ENCODE measurements around the gene HOXA6. TPM values are rescaled to one million over a fixed set of nuclear protein-coding genes. Genes with fewer than 3 reads are reported as not detected.

HOXA6 gene
- total RNA-seq, 1 donor from 2014 or later = 0.07 TPM

DNA sequence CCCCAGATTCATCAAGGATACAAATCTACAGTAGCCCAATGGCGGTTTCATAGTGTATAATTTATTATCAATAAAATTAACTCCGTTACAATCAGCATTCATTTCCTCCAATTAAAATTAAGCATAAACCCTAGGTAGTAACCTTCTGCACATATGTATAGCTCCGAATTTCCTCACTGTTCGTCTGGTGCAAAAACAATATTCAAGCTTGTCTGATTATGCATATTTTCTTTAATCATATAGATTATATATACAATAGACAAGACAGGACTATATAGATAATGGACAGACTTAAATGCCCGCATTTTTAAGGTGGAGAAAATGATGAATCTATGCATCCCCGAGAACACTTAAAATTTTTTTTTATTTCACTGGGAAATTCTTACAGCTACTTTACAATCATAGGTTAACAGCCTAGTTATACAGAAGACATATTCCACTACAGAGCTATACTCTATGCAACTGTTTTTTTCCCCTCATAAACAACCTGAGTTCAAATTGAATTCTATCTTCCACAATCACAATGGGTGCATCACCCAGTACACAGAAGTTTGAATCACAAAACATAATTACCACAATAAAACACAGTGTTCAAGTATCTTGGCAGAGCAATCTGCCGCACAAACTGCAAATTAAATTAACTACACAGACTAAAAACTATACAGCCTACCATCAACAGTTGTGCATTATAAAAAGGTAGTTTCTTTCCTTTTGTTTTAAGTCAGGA is 15.2 kb upstream of the HOXA6 start:
- DNase-seq (ENCODE audit: low read depth, low spot score) = no peak

DNA sequence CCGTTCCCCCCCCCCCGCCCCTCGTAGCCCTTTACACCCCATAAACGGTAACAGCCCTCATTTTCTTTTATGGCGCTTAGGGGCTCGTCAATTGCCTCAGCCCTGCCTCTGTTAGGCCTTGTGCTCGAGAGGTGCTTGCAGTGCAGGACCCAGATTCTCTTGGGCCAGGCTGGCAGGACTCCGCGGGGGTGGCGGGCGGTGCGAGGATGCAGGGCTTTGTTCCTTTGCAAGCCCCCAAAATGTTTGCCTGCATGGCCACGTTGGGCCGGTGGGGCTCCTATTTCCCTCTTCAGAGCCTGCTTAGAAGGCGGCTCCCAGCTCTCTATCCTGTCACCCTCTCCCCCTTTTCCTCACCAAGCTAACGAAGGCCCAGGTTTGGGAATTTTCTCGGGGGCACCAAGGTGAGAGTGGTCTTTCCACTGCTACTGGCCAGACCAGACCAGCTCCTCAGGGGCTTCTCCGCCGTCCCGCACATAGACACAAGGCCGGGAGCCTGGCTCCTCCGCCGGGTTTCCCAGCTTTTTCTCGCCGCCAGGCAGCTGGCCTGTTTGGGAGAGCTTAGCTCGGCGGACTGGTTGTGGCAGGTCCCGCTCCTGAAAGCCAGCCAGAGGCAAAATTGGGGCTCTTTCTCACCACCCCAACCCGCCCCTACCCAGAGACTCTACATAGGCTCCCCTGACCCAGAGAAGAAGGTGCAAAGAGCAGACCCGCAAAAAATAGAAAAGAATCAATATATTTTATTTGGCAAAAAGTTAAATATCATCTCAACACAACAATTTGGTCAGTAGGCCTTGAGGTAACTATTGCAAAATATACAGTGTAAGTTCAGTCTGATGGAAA is 14.4 kb upstream of the HOXA6 start:
- DNase-seq (ENCODE audit: low read depth, low spot score) = no peak

DNA sequence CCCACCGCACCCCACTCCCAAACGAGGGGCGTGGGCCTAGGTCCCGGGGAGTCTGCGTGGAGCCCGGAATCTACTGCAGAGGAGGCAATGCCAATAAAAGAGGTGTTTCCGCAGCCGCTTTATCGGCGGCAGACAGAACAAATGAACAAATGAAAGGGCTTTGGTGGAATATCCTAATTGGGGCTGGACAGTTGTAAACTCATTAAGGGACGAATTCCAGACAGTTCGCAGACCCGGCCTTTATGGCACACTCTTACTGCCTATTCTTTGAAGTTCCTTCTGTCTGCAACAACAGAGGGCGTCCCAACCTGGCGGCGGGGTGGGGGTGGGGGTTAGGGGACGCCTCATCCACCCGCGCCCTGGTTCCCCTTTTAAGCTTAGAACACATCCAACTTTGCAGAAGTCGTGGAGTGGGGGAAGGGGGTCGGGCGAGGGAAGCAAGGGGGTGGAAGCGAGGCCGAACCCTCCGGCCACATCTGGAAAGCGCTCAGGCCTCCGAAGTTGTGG is 13.7 kb upstream of the HOXA6 start:
- no peak for DNase-seq (ENCODE audit: low read depth, low spot score)

DNA sequence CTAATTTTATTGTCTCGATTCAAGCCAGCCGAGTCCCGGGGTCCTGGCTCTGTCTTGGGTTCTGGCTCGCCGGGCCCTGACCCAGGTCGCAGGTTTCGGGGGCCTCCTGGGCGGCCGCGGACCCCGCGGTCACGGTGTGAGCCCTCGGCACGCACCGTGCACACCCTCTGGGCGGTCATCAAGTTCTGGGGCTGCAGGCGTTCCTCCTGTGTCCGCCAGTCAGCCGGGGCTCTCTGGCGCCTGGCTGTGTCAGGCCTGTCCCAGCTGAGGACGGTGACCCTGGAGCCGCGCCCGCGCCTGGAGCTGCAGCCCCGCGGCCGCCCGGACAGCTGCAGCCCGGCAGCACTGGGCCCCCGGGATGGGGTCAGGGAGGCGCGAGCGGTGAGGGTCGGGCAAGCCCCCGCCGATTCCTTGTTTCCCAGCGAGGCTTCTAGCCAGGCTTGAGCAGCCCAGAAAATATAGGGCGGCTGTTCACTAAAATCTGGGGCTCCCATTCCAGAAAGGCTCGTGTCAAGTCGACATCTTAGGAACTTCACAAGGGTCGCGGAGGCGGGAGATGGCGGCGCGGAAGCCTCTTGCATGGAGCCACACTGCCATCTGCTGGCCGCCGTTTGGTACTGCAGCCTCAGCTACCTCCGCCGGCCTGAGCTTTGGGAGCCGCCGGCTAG is 13.1 kb upstream of the HOXA6 start:
- peak; percentile 57 for DNase-seq (ENCODE audit: low read depth, low spot score)

DNA sequence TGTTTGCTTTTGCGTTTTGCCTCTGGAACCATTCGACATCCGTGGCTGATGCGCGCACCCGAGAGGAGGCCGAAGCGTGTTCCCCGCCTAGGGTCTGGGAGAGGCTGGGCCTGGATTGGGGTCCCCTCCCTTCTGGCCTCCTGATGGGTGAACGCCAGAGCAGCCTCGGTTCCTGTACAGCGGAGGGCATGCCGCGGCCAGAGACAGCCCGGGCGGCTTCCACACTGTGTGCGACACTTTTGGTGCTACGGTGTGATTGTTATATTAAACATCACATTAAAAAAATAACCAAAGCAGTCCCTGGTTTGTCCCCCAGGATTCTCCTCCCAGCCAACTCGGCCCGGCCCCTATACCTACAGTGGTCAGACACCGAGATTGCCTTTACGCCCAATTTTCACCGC is 12.6 kb upstream of the HOXA6 start:
- no peak for DNase-seq (ENCODE audit: low read depth, low spot score)

DNA sequence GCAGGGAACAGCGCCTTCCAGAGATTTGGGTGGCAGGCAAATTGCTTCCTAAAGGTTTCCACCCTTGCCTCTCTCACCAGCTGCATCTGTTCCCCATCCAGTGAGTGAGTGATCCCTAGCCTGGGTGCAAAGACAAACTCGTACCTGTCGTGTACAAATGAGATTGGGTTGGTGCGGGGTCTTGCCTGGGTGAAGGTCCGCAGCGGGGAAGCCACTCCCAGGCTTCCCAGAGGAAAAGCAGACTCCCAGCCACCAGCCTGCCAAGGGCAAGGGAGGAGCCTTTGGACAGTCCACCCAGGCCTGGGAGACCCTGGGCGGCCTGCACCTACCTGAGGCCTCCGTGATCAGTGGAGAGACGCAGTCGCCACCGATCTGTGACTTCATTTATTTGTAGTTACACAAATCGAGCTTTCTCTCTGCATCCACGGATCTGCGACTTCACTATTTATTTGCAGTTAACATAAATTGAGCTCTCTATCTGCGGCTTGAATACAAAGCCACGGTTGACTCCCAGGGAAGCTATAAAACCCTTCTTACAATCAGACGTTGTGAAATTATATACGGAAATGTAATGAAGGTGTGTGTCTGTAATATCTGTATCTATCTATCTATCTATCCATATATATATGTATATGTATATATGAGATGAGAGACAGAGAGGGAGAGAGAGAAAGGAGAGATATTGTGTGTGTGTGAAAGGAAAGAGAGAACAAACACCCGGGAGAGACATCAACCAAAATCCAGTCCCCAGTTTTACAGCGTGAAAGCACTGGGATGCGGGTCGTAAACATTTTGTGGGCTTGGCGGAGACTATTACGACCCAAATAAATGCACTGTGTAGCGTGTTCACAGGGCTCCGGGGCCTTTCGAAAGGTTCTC is 11.9 kb upstream of the HOXA6 start:
- no peak for DNase-seq (ENCODE audit: low read depth, low spot score)

DNA sequence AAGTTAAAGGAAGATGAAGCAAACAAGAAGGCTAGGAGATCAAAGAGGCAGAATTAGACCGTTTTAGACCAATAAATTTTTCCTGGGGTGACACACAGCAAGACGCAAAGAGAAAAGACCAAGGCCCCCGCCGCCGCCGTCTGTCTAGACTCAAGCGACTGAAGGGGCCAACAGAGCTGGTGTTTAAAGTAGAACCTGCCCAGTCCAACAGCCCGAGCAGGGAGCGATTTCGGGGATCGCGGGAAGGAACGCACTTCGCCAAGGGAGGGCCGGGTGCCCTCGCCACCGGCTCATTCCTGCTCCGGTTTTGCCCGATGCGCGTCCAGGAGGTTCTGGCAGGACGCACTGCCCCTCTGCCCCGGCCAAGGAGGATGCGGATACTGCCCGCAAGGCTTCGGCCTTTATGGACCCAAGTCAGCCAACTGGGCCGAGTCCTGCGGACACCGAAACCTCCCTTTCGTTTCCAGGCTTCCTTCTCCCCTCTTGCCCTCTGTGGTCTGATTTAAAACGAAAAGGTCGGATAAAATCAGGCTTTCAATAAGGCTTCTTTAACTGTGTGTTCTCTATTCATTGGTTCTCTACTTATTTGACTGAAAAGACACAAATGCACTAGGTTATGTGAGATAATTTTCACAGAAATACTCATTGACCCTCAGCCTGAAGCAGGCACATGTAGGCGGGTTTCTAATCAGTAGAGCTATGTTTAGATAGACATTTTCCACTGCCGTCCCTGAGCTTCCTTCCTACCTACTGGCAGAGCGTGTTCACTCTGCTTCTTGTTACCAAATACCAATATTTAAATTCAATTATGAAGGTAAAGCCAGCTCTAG is 11.1 kb upstream of the HOXA6 start:
- no peak for DNase-seq (ENCODE audit: low read depth, low spot score)

DNA sequence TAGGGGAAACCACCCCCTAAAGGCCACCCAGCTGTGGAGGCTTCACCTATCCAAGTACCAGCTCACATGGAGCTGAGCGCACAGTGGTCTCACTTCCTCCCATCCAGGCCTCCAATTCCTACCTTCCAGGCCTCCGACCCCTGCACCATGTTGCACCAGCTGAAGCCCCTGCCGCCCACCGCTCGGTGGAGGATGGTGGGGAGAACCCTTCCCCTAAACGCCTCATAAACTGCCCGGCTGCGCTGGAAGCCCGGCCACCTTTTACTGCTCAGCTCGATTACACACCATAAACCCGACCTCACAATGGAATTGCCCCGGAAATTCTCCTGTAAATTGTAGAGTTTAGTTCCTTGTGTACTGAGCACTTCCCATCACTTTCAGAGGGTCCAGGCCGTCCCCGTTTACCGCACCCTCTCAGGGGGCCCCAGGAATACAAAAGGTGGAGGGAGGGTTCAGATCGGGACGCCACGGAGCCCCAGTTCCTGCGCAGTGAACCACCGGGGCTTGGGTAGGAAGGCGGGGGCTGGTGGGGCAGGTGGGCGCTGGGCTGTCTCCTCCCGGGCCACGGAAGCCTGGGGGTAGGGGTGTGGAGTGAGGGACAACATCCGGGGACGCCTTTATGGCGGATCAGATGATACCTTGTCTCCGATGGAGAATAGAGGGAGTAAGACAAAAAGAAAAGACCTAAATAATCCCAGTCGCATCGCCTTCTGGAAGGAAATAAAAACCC is 10.3 kb upstream of the HOXA6 start:
- no peak for DNase-seq (ENCODE audit: low read depth, low spot score)

DNA sequence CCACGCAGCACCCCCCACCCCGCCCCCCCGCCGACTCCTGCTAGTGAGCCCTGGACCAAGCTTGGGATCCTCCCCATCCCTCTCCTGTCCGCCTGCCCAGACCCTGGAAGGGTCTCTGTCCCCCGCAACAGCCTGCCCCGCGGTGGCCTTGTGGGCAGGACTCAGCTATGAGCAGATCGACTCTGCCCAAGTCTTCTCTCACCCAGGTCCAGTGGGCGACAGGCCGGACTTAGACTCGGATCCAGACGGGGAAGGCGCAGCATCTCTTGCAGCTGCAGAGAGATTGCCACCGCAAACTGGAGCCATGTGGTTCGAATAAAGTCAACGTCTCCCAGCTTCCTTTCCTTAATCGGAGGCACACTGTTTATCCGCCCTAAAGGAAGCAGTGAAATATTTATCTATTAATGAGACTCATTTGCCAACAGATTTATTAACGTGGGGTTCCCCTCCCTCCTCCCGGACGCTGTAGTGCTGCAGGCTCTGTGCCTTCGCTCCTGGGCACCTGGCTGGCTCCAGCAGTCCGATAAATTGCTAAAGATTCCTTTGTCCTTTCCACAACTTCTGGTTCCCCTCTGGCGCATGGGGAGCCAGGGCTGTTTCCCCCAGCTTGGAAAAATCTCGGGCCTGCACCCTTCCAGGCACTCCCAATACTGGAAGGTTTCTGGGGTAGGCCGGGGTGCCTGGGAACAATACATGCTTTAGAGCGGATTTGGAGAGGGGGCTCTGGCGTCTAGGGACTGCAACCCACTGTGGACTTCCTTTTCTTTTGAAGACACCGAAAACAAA is 9.5 kb upstream of the HOXA6 start:
- DNase-seq (ENCODE audit: low read depth, low spot score) = no peak

DNA sequence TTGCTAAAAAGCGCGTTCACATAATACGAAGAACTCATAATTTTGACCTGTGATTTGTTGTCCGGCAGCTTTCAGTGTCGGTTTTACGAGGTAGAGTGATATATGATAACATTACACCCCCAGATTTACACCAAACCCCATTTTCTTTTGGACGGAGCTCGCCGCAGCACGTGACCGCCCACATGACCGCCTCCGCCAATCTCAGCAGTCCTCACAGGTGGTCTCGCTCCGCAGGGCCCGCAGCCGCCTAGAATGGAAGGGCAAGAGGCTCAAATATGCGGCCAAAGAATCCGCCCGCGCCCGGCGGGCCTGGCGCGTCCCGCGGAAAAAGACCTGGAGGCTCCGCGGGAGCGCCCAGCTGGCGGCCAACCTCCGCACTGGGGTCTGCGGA is 8.9 kb upstream of the HOXA6 start, which contains the start of gene HOXA7:
Gene HOXA7, minus strand, starts transcription at position 168 of the 391 bp plus-strand sequence. Its CDS starts 130 bp downstream, at position 38.
- no peak for DNase-seq (ENCODE audit: low read depth, low spot score)

DNA sequence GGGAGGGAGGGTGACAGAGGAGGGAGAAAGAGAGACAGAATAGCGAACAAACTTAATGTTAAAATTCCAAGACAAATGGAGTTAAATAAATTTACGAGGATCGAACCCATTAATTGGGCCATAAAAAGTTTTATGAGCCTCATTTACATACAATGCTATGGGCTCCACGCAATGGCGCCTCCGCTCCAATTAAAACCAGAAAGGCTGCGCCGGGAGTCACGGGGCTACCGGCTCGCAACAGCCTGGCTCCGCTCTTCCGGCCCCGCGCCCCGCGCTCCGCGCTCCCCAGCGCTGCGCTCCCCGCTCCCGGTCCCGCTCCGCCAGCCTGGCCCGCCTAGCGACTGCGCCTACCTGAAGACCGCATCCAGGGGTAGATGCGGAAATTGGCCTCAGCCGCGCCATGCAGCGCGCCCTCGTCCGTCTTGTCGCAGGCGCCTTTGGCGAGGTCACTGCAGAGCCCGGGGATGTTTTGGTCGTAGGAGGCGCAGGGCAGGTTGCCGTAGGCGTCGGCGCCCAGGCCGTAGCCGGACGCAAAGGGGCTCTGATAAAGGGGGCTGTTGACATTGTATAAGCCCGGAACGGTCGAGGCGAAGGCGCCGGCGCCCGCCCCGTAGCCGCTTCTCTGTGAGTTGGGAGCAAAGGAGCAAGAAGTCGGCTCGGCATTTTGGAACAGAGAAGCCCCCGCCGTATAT is 8.4 kb upstream of the HOXA6 start:
- DNase-seq (ENCODE audit: low read depth, low spot score) = no peak

DNA sequence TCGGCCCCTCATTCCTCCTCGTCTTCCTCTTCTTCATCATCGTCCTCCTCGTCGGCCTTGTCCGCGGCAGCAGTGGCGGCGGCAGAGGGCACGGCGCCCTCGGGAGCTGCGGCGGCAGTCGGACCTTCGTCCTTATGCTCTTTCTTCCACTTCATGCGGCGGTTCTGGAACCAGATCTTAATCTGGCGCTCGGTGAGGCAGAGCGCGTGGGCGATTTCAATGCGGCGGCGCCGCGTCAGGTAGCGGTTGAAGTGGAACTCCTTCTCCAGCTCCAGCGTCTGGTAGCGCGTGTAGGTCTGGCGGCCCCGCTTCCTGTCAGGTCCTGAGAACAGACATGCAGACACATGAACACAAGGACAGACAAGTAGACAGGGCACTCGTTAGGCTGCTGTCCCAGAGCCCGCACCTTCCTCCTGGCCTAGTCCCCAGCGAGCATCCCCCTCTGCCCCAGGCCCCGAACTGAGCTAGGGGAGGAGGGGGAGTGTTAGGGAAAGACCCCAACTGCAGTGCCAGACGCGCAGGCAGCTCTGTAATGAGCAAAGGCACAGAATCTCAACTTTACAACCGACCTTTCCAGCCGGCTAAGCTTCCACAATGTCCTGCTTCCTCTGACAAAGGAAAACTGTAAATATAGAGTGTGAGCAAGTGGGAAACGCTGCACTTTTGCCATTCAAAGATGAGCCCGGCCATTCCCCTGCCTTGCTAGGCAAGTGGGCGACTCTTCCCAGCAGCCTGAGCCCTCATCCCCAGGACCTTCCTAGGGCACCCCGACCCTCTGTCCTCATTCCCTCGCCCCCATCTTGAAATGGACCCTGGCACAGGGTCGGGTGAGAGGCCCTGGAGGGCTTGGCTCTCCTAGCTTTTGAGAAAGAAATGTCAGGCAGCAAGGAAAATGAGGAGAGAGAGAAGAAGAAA is 7.6 kb upstream of the HOXA6 start:
- no peak for DNase-seq (ENCODE audit: low read depth, low spot score)

DNA sequence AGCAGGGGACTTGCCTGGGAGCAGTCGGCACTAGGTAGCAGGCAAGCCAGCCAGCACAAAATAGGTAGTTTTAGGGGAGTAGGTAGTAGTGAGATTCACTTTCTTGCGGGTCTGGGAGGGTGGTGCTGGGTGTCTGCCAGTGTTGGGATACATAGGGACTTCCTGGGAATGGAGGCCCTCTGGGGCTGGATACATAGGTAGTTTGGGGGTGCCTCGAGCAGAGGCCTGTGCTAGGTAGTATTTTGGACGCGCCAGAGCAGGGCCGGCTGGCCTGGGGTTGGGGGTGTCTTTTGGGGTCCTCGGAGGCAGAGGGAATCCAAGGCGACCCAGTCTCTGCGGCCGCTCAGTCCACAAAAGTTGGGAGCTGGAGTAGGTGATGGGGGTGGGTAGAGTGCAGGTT is 6.8 kb upstream of the HOXA6 start:
- no peak for DNase-seq (ENCODE audit: low read depth, low spot score)

DNA sequence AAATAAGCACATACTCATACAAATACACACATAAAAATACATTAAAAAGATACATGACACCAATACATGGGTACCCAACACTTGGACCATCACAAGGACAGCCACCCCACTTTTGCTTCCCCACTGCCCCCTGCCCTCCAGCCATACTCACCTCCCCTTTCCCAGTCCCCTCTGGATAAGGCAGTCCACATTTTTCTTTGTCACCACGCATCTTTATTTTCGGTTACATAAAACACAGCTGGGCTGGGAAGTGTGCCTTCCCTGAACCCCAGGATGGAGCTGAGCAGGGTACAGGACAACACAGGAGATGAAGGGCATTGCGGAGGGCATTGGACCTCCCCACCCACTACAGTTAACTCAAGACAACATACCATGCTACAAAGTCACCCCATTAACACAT is 6.0 kb upstream of the HOXA6 start:
- DNase-seq (ENCODE audit: low read depth, low spot score) = no peak

DNA sequence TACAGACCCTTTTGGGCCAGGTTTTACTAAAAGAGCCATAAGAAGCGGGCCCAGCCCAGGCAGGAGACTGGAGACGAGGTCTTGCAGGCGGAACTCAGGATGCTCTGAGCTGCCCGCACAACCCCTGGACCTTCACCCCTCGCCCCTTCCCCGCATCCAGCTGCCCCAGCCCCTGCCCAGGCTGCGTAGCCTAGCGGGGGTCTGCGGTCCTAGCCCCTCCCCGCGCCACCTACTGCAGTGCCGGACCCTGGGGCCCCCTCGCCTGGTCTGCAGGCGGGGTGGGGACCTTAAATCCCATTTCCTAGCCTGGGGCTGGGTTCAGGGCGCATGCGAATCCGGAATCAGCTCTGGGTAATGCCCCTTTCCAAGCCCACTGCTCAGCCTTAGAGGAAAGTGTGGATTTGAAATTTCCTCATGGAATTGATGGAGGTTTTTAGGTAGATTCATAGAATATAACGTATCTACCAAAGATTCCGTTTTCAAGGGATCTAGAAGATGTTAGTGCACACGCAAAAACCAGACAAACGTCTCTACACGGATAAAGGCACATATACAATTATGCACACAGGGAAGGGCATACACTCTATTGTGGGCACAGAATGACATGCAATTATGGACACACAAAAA is 5.4 kb upstream of the HOXA6 start:
- DNase-seq (ENCODE audit: low read depth, low spot score) = no peak

Data from pulmonary artery endothelial cell (primary cell).